Measurements from ENCODE around the gene NUFIP1. TPM values are rescaled to one million over a fixed set of nuclear protein-coding genes. Genes with fewer than 3 reads are reported as not detected.
"Not testable (repeated sequence)": the region's sequence is repeated elsewhere in the genome, so short reads cannot be mapped to it uniquely, and the experiment has no call there.

NUFIP1 gene
- 10 to 100 TPM; 10.8 to 11.8 (median 11.7) TPM for polyA plus RNA-seq (ENCODE audit: insufficient read length in 3 of 3)
- long read RNA-seq, donor 1, partial matches to known transcripts, result 0 of 3 reads
- long read RNA-seq, donor 1, other reads (novel, unspliced or antisense), result 0 of 3 reads
- long read RNA-seq, donor 2, transcript NUFIP1-201 (10 exons, 3,492 nt), result major isoform, 5 of 5 reads
- long read RNA-seq, donor 2, partial matches to known transcripts, result 0 of 5 reads
- long read RNA-seq, donor 2, other reads (novel, unspliced or antisense), result 0 of 5 reads
- long read RNA-seq, donor 3, partial matches to known transcripts, result 0 of 2 reads
- long read RNA-seq, donor 3, other reads (novel, unspliced or antisense), result 0 of 2 reads
- long read RNA-seq, donor 4, partial matches to known transcripts, result 0 of 4 reads
- long read RNA-seq, donor 4, other reads (novel, unspliced or antisense), result 0 of 4 reads
- long read RNA-seq, donor 5, result 0 reads
- long read RNA-seq, donor 6, partial matches to known transcripts, result 0 of 4 reads
- long read RNA-seq, donor 6, other reads (novel, unspliced or antisense), result 0 of 4 reads
- long read RNA-seq, donor 7, partial matches to known transcripts, result 20 of 30 reads
- long read RNA-seq, donor 7, other reads (novel, unspliced or antisense), result 6 of 30 reads
- long read RNA-seq, donor 8, partial matches to known transcripts, result 0 of 1 reads
- long read RNA-seq, donor 8, other reads (novel, unspliced or antisense), result 0 of 1 reads
- long read RNA-seq, donor 9, partial matches to known transcripts, result 0 of 2 reads
- long read RNA-seq, donor 9, other reads (novel, unspliced or antisense), result 0 of 2 reads
- long read RNA-seq, donor 10, partial matches to known transcripts, result 5 of 6 reads
- long read RNA-seq, donor 10, other reads (novel, unspliced or antisense), result 0 of 6 reads
- long read RNA-seq, donor 11, partial matches to known transcripts, result 0 of 2 reads
- long read RNA-seq, donor 11, other reads (novel, unspliced or antisense), result 0 of 2 reads
- long read RNA-seq, donor 12, partial matches to known transcripts, result 0 of 4 reads
- long read RNA-seq, donor 12, other reads (novel, unspliced or antisense), result 0 of 4 reads
- long read RNA-seq, donor 13, partial matches to known transcripts, result 0 of 1 reads
- long read RNA-seq, donor 13, other reads (novel, unspliced or antisense), result 0 of 1 reads
- long read RNA-seq, donor 14, result 0 reads
- long read RNA-seq, donor 15, partial matches to known transcripts, result 0 of 2 reads
- long read RNA-seq, donor 15, other reads (novel, unspliced or antisense), result 0 of 2 reads
- long read RNA-seq, donor 16, transcript NUFIP1-201 (10 exons, 3,492 nt), result major isoform, 6 of 6 reads
- long read RNA-seq, donor 16, partial matches to known transcripts, result 0 of 6 reads
- long read RNA-seq, donor 16, other reads (novel, unspliced or antisense), result 0 of 6 reads

DNA sequence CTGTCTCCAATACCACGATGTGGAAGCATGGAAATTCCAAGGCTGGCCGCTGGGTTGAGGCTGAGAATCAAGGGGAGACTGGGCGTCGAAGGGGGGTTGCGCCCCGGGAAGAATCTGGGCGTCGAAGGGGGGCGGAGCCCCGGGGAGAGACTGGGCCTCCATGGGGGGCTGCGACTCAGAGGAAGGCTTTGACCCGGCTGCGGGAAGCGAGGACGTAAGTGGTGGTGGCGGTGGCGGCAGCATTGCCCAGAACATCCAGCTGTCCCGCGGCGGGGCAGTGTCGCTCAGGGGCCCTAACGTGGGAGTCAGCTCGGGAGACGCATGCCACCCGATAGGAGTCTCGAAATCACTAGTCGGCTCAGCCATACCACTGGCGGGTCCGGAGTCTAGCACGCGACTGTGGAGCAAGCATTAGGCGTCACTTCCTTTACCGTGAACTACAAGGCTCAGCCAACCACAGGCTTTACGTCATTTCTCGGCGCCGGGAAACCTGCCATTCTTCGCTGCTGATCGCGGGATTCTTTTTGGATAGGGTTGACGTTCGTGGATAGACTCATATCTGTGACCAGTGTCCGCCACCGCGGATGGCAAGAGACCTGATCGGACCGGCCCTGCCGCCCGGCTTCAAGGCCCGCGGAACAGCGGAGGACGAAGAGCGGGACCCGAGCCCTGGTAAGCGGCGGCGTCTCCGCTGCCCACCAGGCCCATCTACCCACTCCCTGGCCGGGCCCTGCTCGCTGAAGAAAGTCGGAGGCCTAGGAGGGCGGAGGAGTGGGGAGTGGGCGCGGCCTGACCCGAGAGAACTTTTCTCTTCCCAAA lies at the start of gene NUFIP1, which contains the start of gene GPALPP1:
Gene NUFIP1 (minus strand): TSS at position 401 of the 819 bp plus-strand sequence. CDS start 35 bp downstream, at position 366.
Gene GPALPP1 (plus strand): TSS at position 468 of the 819 bp plus-strand sequence. CDS start 117 bp downstream, at position 585.
- peak; percentile 95 for DNase-seq

DNA sequence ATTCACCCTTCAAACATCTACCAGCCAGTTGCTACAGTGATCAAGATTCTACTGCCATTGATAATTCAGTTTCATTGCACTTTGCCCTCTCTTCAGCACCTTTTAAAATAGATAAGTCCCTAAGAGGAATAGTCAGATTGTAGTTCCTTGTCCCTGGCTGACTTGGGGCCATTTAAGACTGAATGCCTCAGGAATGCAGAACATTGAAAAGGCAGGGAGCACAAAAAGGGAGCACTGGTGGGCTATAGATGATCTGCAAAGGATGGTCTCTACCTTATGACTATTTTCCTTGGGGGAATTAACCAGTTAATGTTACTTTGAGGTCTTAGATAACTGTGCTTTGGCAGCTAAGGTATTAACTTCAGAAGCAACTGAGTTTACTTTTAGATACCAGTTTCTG lies 46.9 kb upstream of the NUFIP1 start:
- DNase-seq, result no peak

- DNase-seq, result no peak
Measured at GRCh38 chr13:45034342-45034741, 45.1 kb upstream of the NUFIP1 start.

- no peak for DNase-seq
Measured at GRCh38 chr13:45024847-45025246, 35.6 kb upstream of the NUFIP1 start.

DNA sequence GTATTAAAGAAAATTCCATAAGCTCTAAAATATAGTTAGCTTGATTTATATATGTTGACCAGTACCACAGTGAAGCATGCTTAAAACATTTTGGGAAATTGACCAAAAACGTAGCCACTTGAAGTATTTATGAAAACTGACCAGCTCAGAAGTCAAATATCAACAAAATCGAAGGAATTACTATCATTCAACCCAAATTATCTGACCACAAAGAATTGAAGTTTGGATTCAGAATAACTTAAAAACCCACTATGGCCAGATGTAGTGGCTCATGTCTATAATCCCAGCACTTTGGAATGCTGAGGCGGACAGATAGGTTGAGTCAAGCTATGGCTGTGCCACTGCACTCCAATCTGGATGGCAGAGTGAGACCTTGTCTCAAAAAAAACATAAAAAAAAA lies 32.0 kb upstream of the NUFIP1 start:
- DNase-seq, result no peak

DNA sequence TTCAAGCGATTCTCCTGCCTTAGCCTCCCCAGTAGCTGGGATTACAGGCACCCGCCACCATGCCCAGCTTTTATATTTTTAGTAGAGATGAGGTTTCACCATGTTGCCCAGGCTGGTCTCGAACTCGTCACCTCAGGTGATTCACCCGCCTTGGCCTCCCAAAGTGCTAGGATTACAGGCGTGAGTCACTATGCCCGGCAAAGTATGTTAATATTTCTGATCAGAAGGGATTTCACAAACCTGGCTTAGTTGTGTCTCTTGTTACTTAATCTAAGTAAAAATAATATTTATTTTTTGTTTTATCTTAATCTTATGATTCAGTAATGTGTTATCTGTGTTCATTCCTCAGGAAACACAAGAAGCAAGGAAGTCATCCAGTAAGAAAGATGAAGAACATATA lies 30.7 kb upstream of the NUFIP1 start:
- not testable (repeated sequence) for DNase-seq

- DNase-seq, result no peak
Measured at GRCh38 chr13:45016792-45017425, 27.6 kb upstream of the NUFIP1 start.

DNA sequence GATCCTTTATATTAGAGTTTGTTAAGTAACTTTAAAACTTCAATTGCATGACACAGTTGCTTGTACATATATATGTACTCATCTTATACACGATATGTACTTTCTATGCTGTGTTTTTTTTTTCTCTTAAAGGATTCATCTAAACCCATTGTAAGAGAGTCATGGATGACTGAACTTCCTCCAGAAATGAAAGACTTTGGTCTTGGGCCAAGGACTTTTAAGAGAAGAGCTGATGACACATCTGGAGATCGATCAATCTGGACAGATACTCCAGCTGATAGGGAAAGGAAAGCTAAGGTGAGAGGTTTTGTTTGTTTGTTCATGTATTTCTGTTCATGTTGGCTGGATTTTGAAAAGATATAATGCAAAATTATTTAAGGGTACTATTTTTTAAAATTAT lies 26.0 kb upstream of the NUFIP1 start:
- DNase-seq, result no peak

- DNase-seq, result no peak
Measured at GRCh38 chr13:45011198-45011597, 21.9 kb upstream of the NUFIP1 start.

DNA sequence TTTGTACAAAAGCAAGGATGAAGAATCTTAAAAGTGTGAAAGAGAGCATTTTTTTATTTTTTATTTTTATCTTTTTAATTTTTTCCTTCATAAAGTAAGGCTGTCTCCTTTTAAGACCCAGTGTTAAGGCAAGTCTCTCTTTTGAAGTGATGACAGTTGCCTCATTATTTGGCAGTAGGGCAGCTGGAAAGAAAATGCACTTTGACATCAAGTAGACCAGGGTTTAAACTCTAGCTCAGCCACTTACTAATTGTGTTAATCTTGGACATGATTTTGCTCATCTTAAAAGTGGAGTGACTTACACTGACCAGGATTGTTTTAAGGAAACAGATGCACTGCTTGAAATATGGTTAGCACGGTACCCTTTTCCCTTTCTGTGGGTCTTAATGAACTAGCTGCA lies 18.6 kb upstream of the NUFIP1 start:
- DNase-seq, result no peak

- DNase-seq, result no peak
Measured at GRCh38 chr13:45007225-45007624, 18.0 kb upstream of the NUFIP1 start.

DNA sequence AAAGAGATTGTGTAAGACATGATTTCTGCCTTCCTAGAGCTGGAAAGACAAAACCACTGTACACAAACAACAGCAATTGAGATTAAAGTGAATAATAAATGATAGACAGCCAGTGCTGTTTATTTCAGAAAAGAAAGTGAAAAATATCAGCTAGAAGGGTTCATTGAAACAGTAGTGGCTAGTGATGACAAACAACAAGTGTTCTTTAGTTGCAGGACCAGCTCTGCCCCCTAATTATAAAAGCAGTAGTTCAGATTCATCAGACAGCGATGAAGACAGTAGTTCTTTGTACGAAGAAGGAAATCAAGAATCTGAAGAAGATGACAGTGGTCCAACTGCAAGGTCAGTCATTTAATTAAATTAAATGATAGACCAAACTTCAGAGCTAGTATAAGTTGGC lies 14.8 kb upstream of the NUFIP1 start:
- no peak for DNase-seq

DNA sequence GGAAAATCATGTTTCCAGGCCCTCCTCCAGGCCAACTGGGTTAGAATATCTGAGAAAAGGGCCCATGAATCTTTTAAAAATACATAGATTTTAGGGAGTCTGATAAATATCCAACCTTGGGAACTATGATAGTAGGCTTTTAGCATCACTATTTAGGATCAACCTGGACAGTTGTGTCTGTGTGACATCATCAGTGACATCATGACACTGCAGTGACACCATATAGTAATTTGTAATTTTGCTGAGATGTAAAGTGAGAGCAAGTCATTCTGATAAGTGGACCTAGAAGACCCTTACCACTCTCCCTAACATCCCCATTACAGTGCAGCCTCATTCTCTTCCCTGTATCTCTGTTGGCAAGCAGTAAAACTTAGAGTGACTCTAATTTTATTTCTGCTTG lies 14.1 kb upstream of the NUFIP1 start:
- no peak for DNase-seq

DNA sequence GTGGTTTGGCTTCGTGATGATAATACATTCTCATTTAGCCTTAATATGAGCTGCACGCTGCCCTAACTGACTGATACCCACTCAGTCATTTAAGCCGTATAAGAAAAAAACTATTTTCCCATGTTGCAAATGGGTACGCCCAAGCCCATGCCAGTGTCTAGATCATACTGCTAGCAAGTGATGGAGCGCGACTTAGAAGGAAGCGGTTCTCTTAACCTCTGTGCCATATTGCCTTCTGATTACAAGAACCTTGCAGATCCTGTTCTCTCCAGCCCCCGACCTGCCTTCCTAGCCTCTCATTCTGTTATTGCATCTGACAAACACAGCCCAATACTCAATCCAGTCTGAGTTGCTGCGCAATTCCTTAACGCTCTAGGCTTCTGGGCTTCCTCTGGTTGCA lies 670 bp upstream of the NUFIP1 start:
- no peak for DNase-seq

- DNase-seq, result no peak
Measured at GRCh38 chr13:44978328-44978727, 10.9 kb downstream of the NUFIP1 start.

- DNase-seq, result no peak
Measured at GRCh38 chr13:44976949-44977583, 12.2 kb downstream of the NUFIP1 start.

DNA sequence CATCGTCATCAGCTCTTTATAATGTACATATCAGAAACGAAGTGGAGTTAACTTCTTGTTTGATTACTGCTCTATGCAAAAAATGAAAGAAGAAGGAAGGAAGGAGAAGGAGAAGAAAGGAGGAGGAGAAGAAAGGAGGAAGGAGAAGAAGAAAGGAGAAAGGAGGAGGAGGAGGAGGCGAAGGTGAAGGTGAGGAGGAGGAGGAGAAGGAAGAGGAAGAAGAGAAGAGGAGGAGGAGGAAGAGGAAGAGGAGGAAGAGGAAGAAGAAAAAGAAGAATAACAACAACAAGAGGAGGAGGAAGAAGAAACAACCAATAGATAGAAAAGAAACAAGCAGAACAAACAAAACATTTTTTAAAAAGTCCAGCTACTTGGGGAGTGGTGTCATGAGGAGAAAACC lies 13.1 kb downstream of the NUFIP1 start:
- no peak for DNase-seq

- DNase-seq, result no peak
Measured at GRCh38 chr13:44974056-44974793, 15.0 kb downstream of the NUFIP1 start.
